Muscle layer of duodenum (tissue), 2 donors: ENCODE results near the gene SPCS3.
"Not testable (repeated sequence)": the region's sequence is repeated elsewhere in the genome, so short reads cannot be mapped to it uniquely, and the experiment has no call there.

Experiments
- H3K27ac ChIP-seq: one replicate; pipeline ENCODE4 v1.7.0; 2013; ENCODE audit warnings: mild to moderate bottlenecking, low read length
- H3K27me3 ChIP-seq: one replicate; pipeline ENCODE4 v1.7.0; 2013; ENCODE audit warnings: low read depth, mild to moderate bottlenecking, control low read depth, low read length
- H3K36me3 ChIP-seq, 2 donors: one replicate each; pipeline ENCODE4 v1.7.0; 2013; ENCODE audit warnings: low read length in 2 of 2, control low read depth in 1 of 2, mild to moderate bottlenecking in 1 of 2; ENCODE audit not compliant: insufficient read depth in 2 of 2, control insufficient read depth in 1 of 2
- H3K4me1 ChIP-seq, 2 donors: one replicate each; pipeline ENCODE4 v1.7.0; 2013; ENCODE audit warnings: low read length in 2 of 2, mild to moderate bottlenecking in 2 of 2, control low read depth in 1 of 2, moderate library complexity in 1 of 2; ENCODE audit not compliant: insufficient read depth in 2 of 2, control insufficient read depth in 1 of 2
- H3K4me3 ChIP-seq, 2 donors: one replicate each; pipeline ENCODE4 v1.7.0; 2013; ENCODE audit warnings: low read length in 2 of 2, low read depth in 1 of 2, mild to moderate bottlenecking in 1 of 2
- H3K9me3 ChIP-seq, 2 donors: one replicate each; pipeline ENCODE4 v1.7.0; 2013; ENCODE audit warnings: low read length in 2 of 2, control low read depth in 1 of 2, mild to moderate bottlenecking in 1 of 2; ENCODE audit not compliant: control insufficient read depth in 1 of 2
- donor health status: healthy.

SPCS3 gene

GRCh38 chr4:176289561-176289960 is 30.2 kb upstream of the SPCS3 start:
- no peaks in the 10 kb centered on the region for H3K36me3 ChIP-seq
- no peaks in the 10 kb centered on the region for H3K9me3 ChIP-seq
- H3K4me3 ChIP-seq: no peak overlapping the region
- peaks cover 0 to 5% of the 10 kb centered on the region in 2 donors for H3K4me1 ChIP-seq
- H3K27me3 ChIP-seq: no peaks in the 10 kb centered on the region
- H3K27ac ChIP-seq: no peak overlapping the region

GRCh38 chr4:176290520-176290919 is 29.2 kb upstream of the SPCS3 start:
- no peaks in the 10 kb centered on the region for H3K36me3 ChIP-seq
- no peak overlapping the region for H3K4me3 ChIP-seq
- no peaks in the 10 kb centered on the region for H3K27me3 ChIP-seq
- no peaks in the 10 kb centered on the region for H3K9me3 ChIP-seq
- peaks cover 0 to 5% of the 10 kb centered on the region in 2 donors for H3K4me1 ChIP-seq
- H3K27ac ChIP-seq: no peak overlapping the region

- no peaks in the 10 kb centered on the region for H3K27me3 ChIP-seq
- no peaks in the 10 kb centered on the region for H3K36me3 ChIP-seq
- no peak overlapping the region for H3K4me3 ChIP-seq
- no peaks in the 10 kb centered on the region for H3K9me3 ChIP-seq
- no peak overlapping the region for H3K27ac ChIP-seq
- H3K4me1 ChIP-seq: peaks cover 0 to 3% of the 10 kb centered on the region in 2 donors
These were observed 28.0 kb upstream of the SPCS3 start for GRCh38 chr4:176291748-176292147.

GRCh38 chr4:176292920-176293319 is 26.8 kb upstream of the SPCS3 start:
- Histone ChIP-seq H3K27me3 (no peaks in the 10 kb centered on the region), H3K36me3 (no peaks in the 10 kb centered on the region), H3K9me3 (no peaks in the 10 kb centered on the region), H3K4me3 (no peak overlapping the region), H3K4me1 (no peaks in the 10 kb centered on the region), H3K27ac (no peak overlapping the region)

GRCh38 chr4:176293660-176294059 is 26.1 kb upstream of the SPCS3 start:
- Histone ChIP-seq H3K27me3 (no peaks in the 10 kb centered on the region), H3K27ac (no peak overlapping the region), H3K4me3 (no peak overlapping the region), H3K9me3 (no peaks in the 10 kb centered on the region), H3K36me3 (no peaks in the 10 kb centered on the region), H3K4me1 (no peaks in the 10 kb centered on the region)

GRCh38 chr4:176295907-176296306 is 23.9 kb upstream of the SPCS3 start:
- H3K9me3 ChIP-seq, H3K4me1 ChIP-seq, H3K36me3 ChIP-seq, H3K27me3 ChIP-seq, H3K27ac ChIP-seq, H3K4me3 ChIP-seq: not testable (repeated sequence)

- Histone ChIP-seq H3K27me3 (no peaks in the 10 kb centered on the region), H3K4me1 (peaks cover 0 to 4% of the 10 kb centered on the region in 2 donors), H3K27ac (no peak overlapping the region)
These were observed 21.1 kb upstream of the SPCS3 start for GRCh38 chr4:176298664-176299063.

GRCh38 chr4:176300036-176300435 is 19.7 kb upstream of the SPCS3 start:
- no peak overlapping the region for H3K27ac ChIP-seq

More at GRCh38 chr4:176298664-176299063, 21.1 kb upstream of the SPCS3 start:
- H3K4me3 ChIP-seq: no peak overlapping the region
- no peaks in the 10 kb centered on the region for H3K9me3 ChIP-seq
- no peaks in the 10 kb centered on the region for H3K36me3 ChIP-seq

GRCh38 chr4:176300565-176300964 is 19.2 kb upstream of the SPCS3 start:
- H3K36me3 ChIP-seq: no peaks in the 10 kb centered on the region

More at GRCh38 chr4:176300036-176300435, 19.7 kb upstream of the SPCS3 start:
- Histone ChIP-seq H3K9me3 (no peaks in the 10 kb centered on the region), H3K4me3 (no peak overlapping the region), H3K27me3 (no peaks in the 10 kb centered on the region), H3K4me1 (peaks cover 0 to 4% of the 10 kb centered on the region in 2 donors), H3K36me3 (no peaks in the 10 kb centered on the region)

GRCh38 chr4:176302283-176303275 is 17.2 kb upstream of the SPCS3 start:
- H3K27ac ChIP-seq: no peak overlapping the region
- H3K36me3 ChIP-seq: no peaks in the 10 kb centered on the region
- no peak overlapping the region for H3K4me3 ChIP-seq
- no peaks in the 10 kb centered on the region for H3K9me3 ChIP-seq
- peaks cover 0 to 4% of the 10 kb centered on the region in 2 donors for H3K4me1 ChIP-seq
- H3K27me3 ChIP-seq: no peaks in the 10 kb centered on the region

More at GRCh38 chr4:176300565-176300964, 19.2 kb upstream of the SPCS3 start:
- Histone ChIP-seq H3K27me3 (no peaks in the 10 kb centered on the region), H3K9me3 (no peaks in the 10 kb centered on the region), H3K4me3 (no peak overlapping the region), H3K27ac (no peak overlapping the region), H3K4me1 (peaks cover 0 to 4% of the 10 kb centered on the region in 2 donors)

- Histone ChIP-seq H3K4me3 (no peak overlapping the region), H3K27ac (no peak overlapping the region), H3K4me1 (peaks cover 0 to 4% of the 10 kb centered on the region in 2 donors), H3K9me3 (no peaks in the 10 kb centered on the region), H3K36me3 (no peaks in the 10 kb centered on the region), H3K27me3 (no peaks in the 10 kb centered on the region)
These were observed 15.8 kb upstream of the SPCS3 start for GRCh38 chr4:176303938-176304337.
